ENCODE data around the gene OR7A17. TPM values are rescaled to one million over a fixed set of nuclear protein-coding genes. Genes with fewer than 3 reads are reported as not detected.

OR7A17 gene
- not detected for polyA plus RNA-seq

GRCh38 chr19:14886032-14886431 lies at the start of gene OR7A17:
Gene OR7A17 (minus strand): TSS chr19:14886132. CDS start chr19:14881355, 4,777 bp downstream.
- Histone ChIP-seq H3K4me1 (ENCODE audit: control insufficient read depth in 2 of 2, insufficient read depth in 2 of 2, low read length in 1 of 2) (no peaks in the 10 kb centered on the region), H3K36me3 (ENCODE audit: control insufficient read depth in 2 of 2, insufficient read depth in 2 of 2, low read length in 1 of 2) (no peaks in the 10 kb centered on the region), H3K4me3 (ENCODE audit: low read depth in 1 of 2, low read length in 2 of 2) (no peak within 1 kb of the TSS), H3K27ac (ENCODE audit: low read depth in 2 of 2, low read length in 1 of 2) (no peak within 1 kb of the TSS), H3K9me3 (ENCODE audit: control insufficient read depth in 2 of 2, insufficient read depth in 1 of 2, low read depth in 1 of 2, low read length in 1 of 2) (no peaks in the 10 kb centered on the region), H3K27me3 (ENCODE audit: control insufficient read depth in 1 of 2, insufficient read depth in 2 of 2, low read length in 2 of 2) (no peaks in the 10 kb centered on the region)
- 60 to 67% methylated on average over 4 of the region's 4 CpGs for WGBS, 2 donors

- 57 to 60% methylated on average over 1 of the region's 1 CpG for WGBS, 2 donors
- no peaks in the 10 kb centered on the region for H3K36me3 ChIP-seq (ENCODE audit: control insufficient read depth in 2 of 2, insufficient read depth in 2 of 2, low read length in 1 of 2)
- no peak overlapping the region for H3K4me3 ChIP-seq (ENCODE audit: low read depth in 1 of 2, low read length in 2 of 2)
- no peaks in the 10 kb centered on the region for H3K4me1 ChIP-seq (ENCODE audit: control insufficient read depth in 2 of 2, insufficient read depth in 2 of 2, low read length in 1 of 2)
- no peaks in the 10 kb centered on the region for H3K27me3 ChIP-seq (ENCODE audit: control insufficient read depth in 1 of 2, insufficient read depth in 2 of 2, low read length in 2 of 2)
- H3K9me3 ChIP-seq (ENCODE audit: control insufficient read depth in 2 of 2, insufficient read depth in 1 of 2, low read depth in 1 of 2, low read length in 1 of 2): no peaks in the 10 kb centered on the region
- H3K27ac ChIP-seq (ENCODE audit: low read depth in 2 of 2, low read length in 1 of 2): no peak overlapping the region
Observed at GRCh38 chr19:14933506-14933905, 47.6 kb upstream of the OR7A17 start.

- Histone ChIP-seq H3K36me3 (ENCODE audit: control insufficient read depth in 2 of 2, insufficient read depth in 2 of 2, low read length in 1 of 2) (no peaks in the 10 kb centered on the region), H3K9me3 (ENCODE audit: control insufficient read depth in 2 of 2, insufficient read depth in 1 of 2, low read depth in 1 of 2, low read length in 1 of 2) (peaks cover 0 to 5% of the 10 kb centered on the region in 2 donors), H3K4me3 (ENCODE audit: low read depth in 1 of 2, low read length in 2 of 2) (no peak overlapping the region), H3K27ac (ENCODE audit: low read depth in 2 of 2, low read length in 1 of 2) (no peak overlapping the region), H3K27me3 (ENCODE audit: control insufficient read depth in 1 of 2, insufficient read depth in 2 of 2, low read length in 2 of 2) (no peaks in the 10 kb centered on the region), H3K4me1 (ENCODE audit: control insufficient read depth in 2 of 2, insufficient read depth in 2 of 2, low read length in 1 of 2) (no peaks in the 10 kb centered on the region)
- 54 to 60% methylated on average over 5 of the region's 5 CpGs for WGBS, 2 donors
Observed at GRCh38 chr19:14916848-14917247, 30.9 kb upstream of the OR7A17 start.

- H3K4me3 ChIP-seq (ENCODE audit: low read depth in 1 of 2, low read length in 2 of 2): no peak overlapping the region
Observed at GRCh38 chr19:14915116-14915515, 29.2 kb upstream of the OR7A17 start.

GRCh38 chr19:14906711-14907110 lies 20.8 kb upstream of the OR7A17 start:
- H3K4me1 ChIP-seq (ENCODE audit: control insufficient read depth in 2 of 2, insufficient read depth in 2 of 2, low read length in 1 of 2): no peaks in the 10 kb centered on the region
- no peak overlapping the region for H3K27ac ChIP-seq (ENCODE audit: low read depth in 2 of 2, low read length in 1 of 2)
- 67 to 68% methylated on average over 4 of the region's 4 CpGs for WGBS, 2 donors
- H3K36me3 ChIP-seq (ENCODE audit: control insufficient read depth in 2 of 2, insufficient read depth in 2 of 2, low read length in 1 of 2): no peaks in the 10 kb centered on the region
- H3K4me3 ChIP-seq (ENCODE audit: low read depth in 1 of 2, low read length in 2 of 2): no peak overlapping the region
- H3K9me3 ChIP-seq (ENCODE audit: control insufficient read depth in 2 of 2, insufficient read depth in 1 of 2, low read depth in 1 of 2, low read length in 1 of 2): no peaks in the 10 kb centered on the region
- H3K27me3 ChIP-seq (ENCODE audit: control insufficient read depth in 1 of 2, insufficient read depth in 2 of 2, low read length in 2 of 2): no peaks in the 10 kb centered on the region

More at GRCh38 chr19:14915116-14915515, 29.2 kb upstream of the OR7A17 start:
- 60 to 68% methylated on average over 6 of the region's 6 CpGs for WGBS, 2 donors
- Histone ChIP-seq H3K27me3 (ENCODE audit: control insufficient read depth in 1 of 2, insufficient read depth in 2 of 2, low read length in 2 of 2) (no peaks in the 10 kb centered on the region), H3K9me3 (ENCODE audit: control insufficient read depth in 2 of 2, insufficient read depth in 1 of 2, low read depth in 1 of 2, low read length in 1 of 2) (peaks cover 0 to 5% of the 10 kb centered on the region in 2 donors), H3K4me1 (ENCODE audit: control insufficient read depth in 2 of 2, insufficient read depth in 2 of 2, low read length in 1 of 2) (no peaks in the 10 kb centered on the region), H3K36me3 (ENCODE audit: control insufficient read depth in 2 of 2, insufficient read depth in 2 of 2, low read length in 1 of 2) (no peaks in the 10 kb centered on the region), H3K27ac (ENCODE audit: low read depth in 2 of 2, low read length in 1 of 2) (no peak overlapping the region)

GRCh38 chr19:14901675-14902260 lies 15.8 kb upstream of the OR7A17 start:
- WGBS, 2 donors: 17 to 20% methylated on average over 2 of the region's 2 CpGs
- no peak overlapping the region for H3K27ac ChIP-seq (ENCODE audit: low read depth in 2 of 2, low read length in 1 of 2)
- no peaks in the 10 kb centered on the region for H3K4me1 ChIP-seq (ENCODE audit: control insufficient read depth in 2 of 2, insufficient read depth in 2 of 2, low read length in 1 of 2)
- no peaks in the 10 kb centered on the region for H3K36me3 ChIP-seq (ENCODE audit: control insufficient read depth in 2 of 2, insufficient read depth in 2 of 2, low read length in 1 of 2)
- no peaks in the 10 kb centered on the region for H3K9me3 ChIP-seq (ENCODE audit: control insufficient read depth in 2 of 2, insufficient read depth in 1 of 2, low read depth in 1 of 2, low read length in 1 of 2)
- peaks cover 0 to 3% of the 10 kb centered on the region in 2 donors for H3K27me3 ChIP-seq (ENCODE audit: control insufficient read depth in 1 of 2, insufficient read depth in 2 of 2, low read length in 2 of 2)
- no peak overlapping the region for H3K4me3 ChIP-seq (ENCODE audit: low read depth in 1 of 2, low read length in 2 of 2)

GRCh38 chr19:14890643-14891379 lies 4.9 kb upstream of the OR7A17 start:
- 53 to 63% methylated on average over 10 of the region's 10 CpGs for WGBS, 2 donors
- no peaks in the 10 kb centered on the region for H3K9me3 ChIP-seq (ENCODE audit: control insufficient read depth in 2 of 2, insufficient read depth in 1 of 2, low read depth in 1 of 2, low read length in 1 of 2)
- H3K4me3 ChIP-seq (ENCODE audit: low read depth in 1 of 2, low read length in 2 of 2): no peak overlapping the region
- H3K27ac ChIP-seq (ENCODE audit: low read depth in 2 of 2, low read length in 1 of 2): no peak overlapping the region
- no peaks in the 10 kb centered on the region for H3K4me1 ChIP-seq (ENCODE audit: control insufficient read depth in 2 of 2, insufficient read depth in 2 of 2, low read length in 1 of 2)
- H3K27me3 ChIP-seq (ENCODE audit: control insufficient read depth in 1 of 2, insufficient read depth in 2 of 2, low read length in 2 of 2): no peaks in the 10 kb centered on the region
- no peaks in the 10 kb centered on the region for H3K36me3 ChIP-seq (ENCODE audit: control insufficient read depth in 2 of 2, insufficient read depth in 2 of 2, low read length in 1 of 2)

- Histone ChIP-seq H3K27me3 (ENCODE audit: control insufficient read depth in 1 of 2, insufficient read depth in 2 of 2, low read length in 2 of 2) (no peaks in the 10 kb centered on the region), H3K4me3 (ENCODE audit: low read depth in 1 of 2, low read length in 2 of 2) (no peak overlapping the region), H3K36me3 (ENCODE audit: control insufficient read depth in 2 of 2, insufficient read depth in 2 of 2, low read length in 1 of 2) (no peaks in the 10 kb centered on the region), H3K27ac (ENCODE audit: low read depth in 2 of 2, low read length in 1 of 2) (no peak overlapping the region), H3K9me3 (ENCODE audit: control insufficient read depth in 2 of 2, insufficient read depth in 1 of 2, low read depth in 1 of 2, low read length in 1 of 2) (no peaks in the 10 kb centered on the region), H3K4me1 (ENCODE audit: control insufficient read depth in 2 of 2, insufficient read depth in 2 of 2, low read length in 1 of 2) (no peaks in the 10 kb centered on the region)
- WGBS, 2 donors: 61 to 76% methylated on average over 3 of the region's 3 CpGs
Observed at GRCh38 chr19:14889994-14890642, 4.2 kb upstream of the OR7A17 start.

GRCh38 chr19:14871619-14872230 lies 14.2 kb downstream of the OR7A17 start:
- no peak overlapping the region for H3K27ac ChIP-seq (ENCODE audit: low read depth in 2 of 2, low read length in 1 of 2)
- H3K27me3 ChIP-seq (ENCODE audit: control insufficient read depth in 1 of 2, insufficient read depth in 2 of 2, low read length in 2 of 2): no peaks in the 10 kb centered on the region
- no peaks in the 10 kb centered on the region for H3K4me1 ChIP-seq (ENCODE audit: control insufficient read depth in 2 of 2, insufficient read depth in 2 of 2, low read length in 1 of 2)
- H3K36me3 ChIP-seq (ENCODE audit: control insufficient read depth in 2 of 2, insufficient read depth in 2 of 2, low read length in 1 of 2): no peaks in the 10 kb centered on the region
- H3K9me3 ChIP-seq (ENCODE audit: control insufficient read depth in 2 of 2, insufficient read depth in 1 of 2, low read depth in 1 of 2, low read length in 1 of 2): no peaks in the 10 kb centered on the region
- 60 to 70% methylated on average over 4 of the region's 4 CpGs for WGBS, 2 donors
- no peak overlapping the region for H3K4me3 ChIP-seq (ENCODE audit: low read depth in 1 of 2, low read length in 2 of 2)

Measured in esophagus (tissue), 2 donors.